DMS53 (cell line): ENCODE measurements around the gene OPCML.

Source experiments
- DNase-seq: peaks from one replicate; lab custom pipeline; 2025; lab: John Stamatoyannopoulos, UW

Gene OPCML

GRCh38 chr11:132472411-132473172, 1059.7 kb downstream of the OPCML start:
- DNase-seq: no peak

- DNase-seq: no peak
Measured at GRCh38 chr11:132471466-132471865, 1060.8 kb downstream of the OPCML start.

DNA sequence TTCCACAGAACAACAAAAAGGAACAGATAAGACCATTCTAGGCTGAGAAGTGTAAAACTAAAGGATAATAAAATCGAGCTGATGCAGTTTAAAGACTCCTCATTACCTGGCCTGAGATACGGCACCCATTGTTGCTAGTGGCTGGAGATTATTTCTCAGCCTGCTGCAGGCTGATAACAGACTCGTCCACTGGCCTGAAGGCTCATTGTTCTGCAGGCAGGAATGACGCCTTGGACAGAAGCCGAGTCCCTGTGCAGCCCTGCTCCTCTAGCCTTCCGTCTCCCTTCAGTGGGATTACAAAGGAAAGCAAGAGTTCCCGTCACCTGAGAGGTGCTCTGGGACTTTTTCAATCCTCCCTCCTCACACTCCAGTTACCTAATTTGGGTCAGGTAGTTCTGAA, 1065.3 kb downstream of the OPCML start:
- DNase-seq: no peak

GRCh38 chr11:132464939-132465338, 1067.4 kb downstream of the OPCML start:
- DNase-seq: no peak

DNA sequence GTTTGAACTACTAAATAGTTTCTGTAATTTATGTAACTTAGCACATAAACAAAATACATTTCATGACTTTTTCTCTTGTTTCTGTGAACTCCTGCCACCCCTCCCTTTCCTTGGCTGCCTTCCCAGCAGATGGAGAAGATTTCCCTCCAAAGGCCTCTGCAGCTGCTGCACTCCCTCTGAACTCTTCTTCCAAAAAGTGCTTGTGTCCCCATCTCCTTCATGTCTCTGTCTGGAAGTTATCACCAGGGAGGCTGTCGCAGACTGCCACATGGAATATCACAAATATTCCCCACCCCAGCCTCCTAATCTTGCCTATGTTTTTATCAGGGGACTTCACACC, 1068.3 kb downstream of the OPCML start:
- no peak for DNase-seq

DNA sequence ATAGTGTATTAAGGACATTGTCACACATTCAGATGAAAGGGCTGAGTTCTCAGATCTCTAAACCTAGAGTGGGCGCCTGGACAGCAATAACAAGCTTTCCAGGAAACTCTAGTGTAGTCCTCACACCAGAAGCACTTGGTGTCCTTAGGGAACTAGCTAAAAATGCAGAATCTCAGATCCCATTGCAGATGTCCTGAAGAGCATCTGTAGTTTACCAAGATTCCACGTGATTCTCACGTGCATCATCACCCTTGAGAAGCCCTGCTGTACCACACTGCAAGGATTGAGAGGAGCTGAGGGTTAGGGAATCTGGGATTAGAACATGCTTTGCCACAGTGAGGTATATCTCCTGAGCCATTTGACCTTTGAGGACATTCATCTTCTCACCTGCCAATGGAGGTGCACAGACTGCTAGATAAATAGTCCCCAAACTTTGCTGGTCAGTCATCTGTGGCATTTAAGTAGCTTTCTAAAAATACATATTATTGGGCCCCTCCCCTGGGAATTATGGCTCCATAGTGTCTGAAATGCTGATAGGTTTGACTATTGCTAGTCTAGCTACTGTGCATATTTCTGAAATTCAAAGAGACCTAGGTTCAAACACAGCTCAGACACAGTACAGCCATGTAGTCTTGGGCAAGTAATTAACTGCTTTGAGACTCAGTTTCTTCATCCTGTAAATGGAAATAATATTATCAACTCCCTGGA, 1068.9 kb downstream of the OPCML start:
- no peak for DNase-seq

DNA sequence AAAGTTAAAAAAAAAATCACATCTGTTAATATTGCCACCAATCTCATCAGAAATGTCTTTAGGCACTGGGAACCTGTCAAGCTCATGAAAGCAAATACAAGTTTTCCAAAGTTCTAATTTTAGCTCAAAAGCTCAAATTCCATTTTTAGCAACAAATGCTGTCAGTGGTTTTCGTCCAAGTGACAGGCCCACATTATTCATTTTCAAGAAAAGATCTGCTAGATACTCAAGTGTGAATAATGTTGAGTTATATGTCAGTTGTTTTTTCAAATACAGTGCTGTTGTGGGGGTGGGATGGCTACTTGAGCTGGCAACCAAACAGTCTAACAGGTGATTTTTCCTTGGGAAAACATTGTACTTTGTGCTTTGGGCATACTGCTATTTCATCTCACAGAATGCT, 1072.6 kb downstream of the OPCML start:
- no peak for DNase-seq

DNA sequence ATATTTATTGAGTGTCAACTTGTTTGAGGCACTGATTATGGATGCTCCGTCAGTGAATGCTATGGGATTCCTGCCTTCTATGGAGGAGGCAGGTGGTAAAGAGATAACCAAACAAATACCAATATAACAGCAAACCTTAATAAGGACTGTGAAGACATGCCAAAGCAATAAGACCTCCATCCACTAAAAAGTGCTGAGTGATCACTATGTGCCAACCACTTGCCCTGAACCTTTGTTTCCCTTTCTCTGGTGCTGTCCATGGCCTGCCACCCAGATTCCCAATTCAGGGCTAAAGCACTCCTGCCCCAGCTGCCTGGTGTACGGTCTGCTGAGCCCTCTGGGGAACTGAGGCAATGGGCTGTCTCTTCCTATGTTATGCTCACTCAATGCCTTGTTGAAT, 1074.9 kb downstream of the OPCML start:
- no peak for DNase-seq

DNA sequence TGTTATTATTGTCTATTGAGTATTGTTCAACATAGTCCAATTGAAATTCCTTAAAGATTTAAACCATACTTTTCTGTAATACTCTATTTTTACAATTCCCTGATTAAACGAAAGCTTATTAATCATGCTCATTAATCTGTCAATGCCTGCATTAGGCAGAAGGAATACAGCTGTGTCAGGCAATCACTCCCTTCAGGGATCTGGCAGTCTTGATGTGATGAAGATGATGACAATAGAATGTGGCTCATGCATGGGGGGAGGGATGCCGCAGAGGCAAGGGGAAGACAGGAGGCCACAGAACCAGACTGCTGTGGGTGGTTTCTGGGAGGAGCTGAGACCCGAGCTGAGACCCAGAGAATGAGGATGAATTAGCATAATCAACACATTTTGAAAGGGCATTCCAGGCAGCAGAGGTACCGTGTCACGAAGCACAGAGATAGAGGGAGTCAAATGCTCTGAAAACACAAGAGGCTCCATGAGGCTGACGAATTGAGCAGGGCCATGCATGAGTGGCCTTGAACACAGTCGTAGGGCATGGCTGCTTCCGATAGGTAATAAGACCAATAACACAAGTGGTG, 1075.5 kb downstream of the OPCML start:
- peak; percentile 74 for DNase-seq

DNA sequence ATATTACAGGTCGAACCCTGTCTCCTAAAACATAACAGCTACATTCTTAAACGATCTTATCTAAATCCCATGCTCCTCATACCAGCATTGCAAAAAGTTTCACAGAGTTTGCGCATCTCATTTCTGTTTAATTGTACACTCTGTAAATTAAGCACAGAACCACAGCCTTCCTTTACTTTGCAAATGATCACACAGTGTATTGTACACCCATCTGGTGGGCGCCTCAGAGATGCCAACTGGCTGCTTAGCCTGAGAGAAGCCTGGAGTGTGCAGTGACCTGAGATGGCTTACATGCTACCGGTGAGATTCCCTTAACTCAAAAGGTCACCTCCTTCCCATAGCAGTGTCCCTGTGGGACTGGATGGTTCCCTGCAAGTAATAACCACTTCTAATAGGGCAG, 1077.3 kb downstream of the OPCML start:
- DNase-seq: no peak

DNA sequence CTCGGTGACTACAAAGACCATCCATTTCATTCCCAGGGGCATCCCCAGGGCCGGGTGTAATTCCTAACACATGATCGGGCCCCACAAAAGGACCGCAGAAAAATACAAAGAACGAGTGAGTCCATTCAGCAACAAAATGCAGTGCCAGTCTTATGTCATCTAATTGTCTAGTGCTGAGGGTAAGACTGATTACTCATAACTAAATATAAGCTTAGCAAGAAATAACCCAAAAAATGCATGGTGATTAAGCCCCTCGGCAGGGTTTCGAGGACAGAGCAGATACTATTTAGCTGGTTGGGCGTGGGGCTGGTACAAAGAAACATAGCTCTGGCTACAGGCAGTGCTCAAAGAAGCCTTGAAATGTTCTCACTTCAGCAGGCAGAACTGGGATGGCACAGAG, 1078.9 kb downstream of the OPCML start:
- DNase-seq: no peak

DNA sequence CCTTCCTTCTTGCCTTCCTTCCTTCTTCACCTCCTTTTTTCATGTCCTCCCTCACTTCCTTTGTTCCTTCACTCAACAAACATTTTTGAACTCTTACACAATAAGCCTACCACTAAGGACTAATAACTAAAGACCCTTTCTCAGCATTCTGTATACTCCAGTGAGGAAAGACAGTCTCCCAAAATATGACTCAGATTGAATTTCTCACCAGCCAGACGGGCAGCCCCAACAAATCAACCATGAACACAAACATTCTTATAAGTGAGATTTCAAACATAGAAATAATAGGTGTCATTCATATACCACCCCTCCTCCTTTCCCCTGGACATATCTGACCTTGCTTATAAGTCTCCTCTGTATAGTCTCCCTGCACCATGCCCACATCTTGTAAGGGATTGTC, 1079.7 kb downstream of the OPCML start:
- no peak for DNase-seq

DNA sequence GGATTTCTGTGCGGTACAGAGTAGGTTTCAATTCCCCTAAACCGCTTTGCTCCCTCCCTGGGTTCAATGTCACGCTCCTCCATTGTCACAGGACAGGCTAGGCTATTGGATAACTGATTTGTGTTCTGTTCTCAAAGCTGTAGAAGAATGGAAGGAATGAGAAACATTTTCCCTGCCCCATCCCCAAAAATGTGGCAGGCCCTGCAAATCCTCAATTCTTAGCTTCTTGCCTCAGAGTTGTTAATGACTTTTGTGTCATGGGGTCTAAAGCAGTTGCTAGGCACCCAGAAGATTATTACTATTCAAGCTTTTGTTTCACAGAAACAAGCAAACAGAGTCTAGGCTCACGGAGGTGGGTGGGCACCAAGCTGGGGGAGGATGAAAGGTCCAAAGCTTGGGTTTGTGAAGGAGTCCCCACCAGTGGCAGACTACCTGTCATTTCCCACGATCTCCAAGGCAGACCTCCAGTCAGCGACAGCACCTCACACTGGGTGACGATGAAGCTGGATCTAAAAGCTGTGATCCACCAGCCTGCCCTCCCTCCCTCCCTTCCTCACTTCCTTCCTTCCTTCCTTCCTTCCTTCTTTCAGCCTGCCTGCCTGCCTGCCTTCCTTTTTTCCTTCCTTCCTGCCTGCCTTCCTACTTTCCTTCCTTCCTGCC, 1080.2 kb downstream of the OPCML start:
- DNase-seq: no peak

DNA sequence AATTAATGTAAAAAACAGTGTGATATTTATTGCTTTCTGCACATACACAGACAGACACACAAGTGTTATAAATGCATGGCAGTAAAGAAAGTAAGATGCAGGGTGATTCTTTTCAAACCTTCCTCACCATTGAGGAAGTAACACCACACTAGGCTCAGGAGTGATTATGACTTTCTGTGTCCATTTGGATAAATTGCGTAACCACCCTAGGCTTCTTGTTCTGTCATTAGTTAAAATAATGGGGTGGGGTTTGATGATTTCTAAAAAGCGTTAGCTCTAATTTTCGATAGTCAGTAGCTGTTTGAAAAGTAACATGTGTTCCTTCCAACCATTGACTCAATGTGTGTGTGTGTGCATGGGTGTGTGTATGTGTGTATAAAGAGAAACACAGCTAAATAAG, 1081.7 kb downstream of the OPCML start:
- no peak for DNase-seq

DNA sequence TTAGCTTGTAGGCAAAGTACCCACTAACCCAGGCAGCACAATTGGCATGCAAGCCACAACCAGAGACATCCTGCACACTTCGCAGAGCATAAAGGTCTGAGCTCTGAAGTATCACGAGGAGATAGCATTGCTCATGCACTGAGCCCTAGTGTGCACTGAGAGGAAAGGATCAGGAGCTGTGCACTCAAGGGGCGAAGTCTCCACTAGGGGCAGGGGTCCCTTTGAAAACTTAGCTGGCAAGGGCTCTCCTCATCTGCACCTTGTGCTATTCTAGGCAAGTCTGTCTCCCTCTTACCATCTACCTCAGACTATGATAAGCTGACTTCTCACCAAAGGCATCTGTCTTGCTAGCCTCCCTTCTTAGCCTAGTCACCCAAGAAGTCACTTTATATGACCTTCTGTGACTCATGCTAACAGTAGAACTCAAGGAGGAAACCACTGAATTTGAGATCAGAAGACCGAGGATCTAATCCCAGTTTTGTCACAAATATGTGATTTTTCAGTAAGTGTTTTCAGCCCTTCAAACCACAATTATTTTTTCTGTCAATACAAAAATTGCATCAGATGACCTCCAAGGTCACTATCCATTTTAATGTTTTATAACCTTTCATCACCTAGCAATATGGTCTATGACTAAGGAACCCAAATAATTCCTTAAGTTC, 1083.8 kb downstream of the OPCML start:
- DNase-seq: no peak

DNA sequence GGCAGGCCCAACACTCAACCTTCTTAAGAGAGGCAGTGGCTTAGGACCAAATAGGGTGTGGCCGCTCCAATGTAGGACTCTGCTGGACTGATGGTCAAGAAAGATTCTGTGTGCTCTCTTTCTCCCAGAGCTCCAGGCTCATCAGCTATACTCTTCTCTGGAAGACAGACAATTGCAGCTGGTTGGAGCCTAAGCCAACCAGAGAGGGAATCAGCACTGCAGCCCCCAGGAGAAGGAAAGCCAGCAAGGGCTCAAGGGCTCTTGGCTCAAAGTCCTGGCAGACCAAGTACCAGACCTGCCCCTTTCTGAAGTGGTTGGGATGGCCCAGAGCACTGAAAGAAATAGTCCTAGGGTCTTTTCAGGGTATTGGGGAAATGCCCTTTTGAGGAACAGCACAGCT, 1084.5 kb downstream of the OPCML start:
- DNase-seq: no peak

- DNase-seq: no peak
Measured at GRCh38 chr11:132445859-132446291, 1086.4 kb downstream of the OPCML start.

- no peak for DNase-seq
Measured at GRCh38 chr11:132444911-132445310, 1087.4 kb downstream of the OPCML start.

- DNase-seq: no peak
Measured at GRCh38 chr11:132439711-132440255, 1092.5 kb downstream of the OPCML start.

DNA sequence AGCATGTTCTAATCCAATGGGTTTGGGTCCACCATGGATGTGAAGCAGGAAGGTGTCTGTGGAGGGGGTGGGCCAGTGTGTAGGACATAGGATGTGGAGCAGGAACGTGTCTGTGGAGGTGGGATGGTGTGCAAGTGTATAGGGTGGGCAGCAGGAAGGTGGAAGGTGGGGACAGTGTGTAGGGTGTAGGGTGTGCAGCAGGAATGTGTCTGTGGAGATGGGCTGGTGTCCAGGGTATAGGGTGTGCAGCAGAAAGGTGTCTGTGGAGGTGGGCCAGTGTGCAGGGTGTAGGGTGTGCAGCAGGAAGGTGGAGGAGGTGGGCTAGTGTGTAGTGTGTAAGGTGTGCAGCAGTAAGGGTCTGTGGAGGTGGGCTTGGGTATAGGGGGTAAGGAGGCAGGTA, 1093.9 kb downstream of the OPCML start:
- DNase-seq: no peak

- peak; percentile 22 for DNase-seq
Measured at GRCh38 chr11:132430429-132431062, 1101.8 kb downstream of the OPCML start.

DNA sequence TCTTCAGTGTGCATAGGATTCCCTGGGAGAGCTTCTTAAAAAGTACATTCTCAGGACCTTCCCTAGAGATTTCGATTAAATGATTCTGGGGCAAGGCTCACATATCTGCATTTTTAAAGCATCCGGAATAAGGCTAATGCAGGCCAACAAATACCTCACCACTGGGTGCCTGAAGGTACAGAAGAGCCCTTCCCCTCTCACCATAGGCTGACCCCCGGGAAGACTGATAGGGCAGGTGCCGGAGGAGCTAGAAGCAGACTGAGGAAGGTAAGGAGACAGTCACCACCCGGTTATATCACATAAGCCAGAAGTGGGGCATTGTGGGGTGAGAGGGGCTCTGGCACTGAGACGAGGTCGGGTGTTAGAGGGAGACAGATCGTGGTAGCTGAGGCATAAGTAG, 1102.6 kb downstream of the OPCML start:
- DNase-seq: no peak
